Epidermal melanocyte (primary cell): ENCODE measurements around the gene SLC35F3.
"Not testable (repeated sequence)": the region's sequence is repeated elsewhere in the genome, so short reads cannot be mapped to it uniquely, and the experiment has no call there.

Experiments used
- DNase-seq: peaks from one replicate; pipeline ENCODE4 v3.0.0; 2011; ENCODE audit warnings: low spot score; ENCODE audit not compliant: insufficient read length

Gene SLC35F3

DNA sequence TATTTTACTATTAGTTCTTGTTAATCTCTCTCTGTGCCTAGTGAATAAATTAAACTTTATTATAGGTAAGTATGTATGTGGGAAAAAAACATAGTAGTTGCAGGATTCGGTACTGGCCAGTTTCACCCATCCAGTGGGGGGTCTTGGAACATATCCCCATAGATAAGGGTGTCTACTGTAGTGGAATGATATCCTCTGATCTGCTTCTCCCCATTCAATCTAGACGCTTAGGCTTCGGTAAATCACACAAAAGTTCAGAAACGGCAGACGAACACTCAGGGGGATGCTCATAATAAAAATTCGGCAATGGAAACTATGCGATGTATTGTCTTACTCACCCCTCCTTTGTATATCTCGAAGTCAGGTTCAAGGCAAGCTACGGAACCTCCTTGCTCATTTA is 235.9 kb downstream of the SLC35F3 start:
- no peak for DNase-seq

DNA sequence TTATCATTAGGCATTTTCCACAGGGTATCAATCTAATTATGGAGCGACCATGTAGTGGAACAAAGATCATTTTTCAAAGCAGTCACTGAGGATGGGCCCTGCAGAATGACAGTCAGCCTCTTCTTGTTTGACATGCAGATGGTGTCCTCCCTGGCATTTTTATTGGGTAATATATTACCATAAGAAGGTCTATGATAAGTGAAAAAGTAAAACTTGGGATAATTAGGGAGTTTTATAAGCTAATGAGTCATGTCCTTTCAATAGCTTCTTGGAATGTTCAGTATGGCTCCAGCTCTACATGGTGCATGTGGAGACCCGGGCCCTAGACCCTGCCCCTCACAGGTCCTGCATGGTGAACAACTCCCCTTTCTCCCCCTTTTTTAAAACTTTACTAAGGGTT is 236.5 kb downstream of the SLC35F3 start:
- DNase-seq: no peak

DNA sequence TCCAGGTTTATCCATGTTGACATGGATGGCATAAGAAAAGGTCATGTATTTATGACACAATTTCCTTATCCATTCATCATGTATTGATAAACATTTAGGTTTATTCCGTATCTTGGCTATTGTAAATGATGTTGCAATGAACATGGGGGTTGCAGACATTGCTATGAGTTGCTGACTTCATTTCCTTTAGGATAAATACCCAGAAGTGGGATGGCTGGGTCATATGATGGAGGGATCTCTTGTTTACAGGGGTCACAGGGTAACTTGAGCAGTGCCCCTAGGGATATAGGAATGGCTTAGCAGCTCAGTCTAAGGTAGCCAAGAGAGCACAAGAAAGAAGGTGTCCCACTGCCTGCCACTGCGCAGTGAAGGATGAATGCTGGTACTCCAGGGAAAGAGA is 239.2 kb downstream of the SLC35F3 start:
- DNase-seq: no peak

GRCh38 chr1:234144901-234145300 is 240.4 kb downstream of the SLC35F3 start:
- DNase-seq: no peak

DNA sequence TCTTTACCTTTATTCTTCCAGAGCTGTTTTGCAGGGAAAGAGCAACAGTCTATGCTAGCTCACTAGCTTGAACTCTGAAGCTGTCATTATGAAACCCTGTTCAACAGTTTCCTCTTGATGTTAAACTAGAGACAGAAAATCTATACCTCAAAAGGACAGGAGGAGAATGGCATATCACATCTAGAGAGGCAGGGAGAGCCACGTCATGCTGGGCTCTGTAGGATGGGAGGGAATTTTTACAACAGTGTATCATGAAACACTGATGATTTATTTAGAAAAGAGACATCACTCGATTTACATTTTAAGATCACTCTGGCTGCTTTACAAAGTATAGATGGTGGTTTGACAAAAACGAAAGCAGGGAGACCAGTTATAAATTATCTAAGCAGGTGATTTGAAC is 243.9 kb downstream of the SLC35F3 start:
- DNase-seq: no peak

DNA sequence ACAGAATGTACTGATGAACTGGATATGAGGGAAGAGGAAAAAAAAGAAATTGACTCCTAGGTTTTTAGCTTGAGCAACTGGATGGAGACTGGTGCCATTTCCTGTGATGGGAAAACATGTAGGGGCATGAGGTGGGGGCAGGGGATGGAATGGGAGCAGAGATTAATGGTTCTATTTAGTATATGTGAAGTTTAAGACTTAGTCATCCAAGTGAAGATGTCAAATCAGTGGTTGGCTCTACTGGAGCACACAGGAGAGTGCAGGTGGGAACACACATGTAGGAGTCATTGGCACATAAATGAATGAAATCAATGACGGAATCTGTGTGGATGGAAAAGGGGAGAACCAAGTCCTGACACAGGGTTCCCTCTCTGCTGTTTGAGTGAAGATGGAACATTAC is 244.3 kb downstream of the SLC35F3 start:
- DNase-seq: no peak

DNA sequence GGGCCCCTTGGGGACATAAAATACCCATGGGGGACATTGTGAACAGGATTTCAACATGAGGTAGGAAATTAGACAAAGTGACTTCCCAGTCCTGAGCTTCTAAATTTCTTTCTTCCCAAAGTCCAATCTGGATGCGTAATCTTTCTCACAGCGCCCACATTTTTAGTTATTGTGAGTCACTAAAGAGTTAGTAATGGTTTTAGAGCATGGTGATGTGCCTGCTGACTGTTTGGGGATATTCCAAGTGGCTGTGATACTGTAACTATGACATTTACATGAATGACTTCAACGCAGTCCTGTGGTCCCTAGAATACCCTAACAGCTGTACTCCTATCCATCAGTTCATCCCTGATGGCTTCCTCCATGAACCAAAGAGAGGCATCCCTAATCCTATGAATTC is 244.7 kb downstream of the SLC35F3 start:
- no peak for DNase-seq

DNA sequence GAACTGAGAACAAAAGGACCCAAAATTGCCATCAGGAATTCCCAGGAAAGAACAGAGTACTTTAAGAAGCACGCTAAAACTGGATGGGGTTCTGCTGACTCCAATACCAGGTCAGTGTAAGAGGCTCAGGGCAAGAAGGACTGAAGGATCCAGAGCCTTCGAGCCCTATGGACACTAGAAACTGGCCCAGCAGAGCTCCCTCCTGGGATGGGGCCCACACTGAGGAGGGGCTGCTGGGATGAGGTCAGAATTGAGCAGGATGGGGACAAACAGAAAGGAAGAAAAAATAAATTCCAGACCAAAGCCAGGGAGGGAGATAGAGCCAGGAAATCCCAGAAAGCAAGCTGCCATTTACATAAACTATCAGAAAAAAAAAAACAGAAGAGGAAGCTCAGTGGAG is 246.4 kb downstream of the SLC35F3 start:
- no peak for DNase-seq

DNA sequence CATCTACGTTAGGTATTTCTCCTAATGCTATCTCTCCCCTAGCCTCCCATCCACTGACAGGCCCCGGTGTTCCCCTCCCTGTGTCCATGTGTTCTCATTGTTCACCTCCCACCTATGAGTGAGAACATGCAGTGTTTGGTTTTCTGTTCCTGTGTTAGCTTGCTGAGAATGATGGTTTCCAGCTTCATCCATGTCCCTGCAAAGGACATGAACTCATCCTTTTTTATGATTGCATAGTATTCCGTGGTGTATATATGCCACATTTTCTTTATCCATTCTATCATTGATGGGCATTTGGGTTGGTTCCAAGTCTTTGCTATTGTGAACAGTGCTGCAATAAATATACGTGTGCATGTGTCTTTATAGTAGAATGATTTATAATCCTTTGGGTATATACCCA is 247.9 kb downstream of the SLC35F3 start:
- DNase-seq: not testable (repeated sequence)

GRCh38 chr1:234154320-234155251 is 250.1 kb downstream of the SLC35F3 start:
- DNase-seq: no peak

DNA sequence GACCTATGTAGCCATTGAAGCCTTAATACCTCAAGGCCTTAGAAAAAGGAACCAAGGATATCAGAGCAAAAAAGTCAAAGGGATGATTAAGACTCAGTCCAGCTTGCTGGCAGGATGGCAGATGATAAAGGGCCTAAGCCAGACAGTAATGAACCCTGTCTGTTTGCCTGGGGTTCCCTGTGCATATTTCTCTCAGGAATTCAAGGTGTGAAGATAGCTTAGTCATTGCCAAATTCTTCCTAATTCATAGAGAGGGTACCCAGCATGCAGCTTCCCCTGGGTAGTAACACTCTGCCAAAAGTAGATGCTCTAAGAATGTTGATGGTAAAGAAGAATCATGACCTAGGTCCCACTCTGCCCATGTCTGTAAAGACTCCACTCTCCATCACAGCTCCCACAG is 258.2 kb downstream of the SLC35F3 start:
- DNase-seq: no peak

- DNase-seq: no peak
Observed at GRCh38 chr1:234163267-234163919, 258.9 kb downstream of the SLC35F3 start.

- no peak for DNase-seq
Observed at GRCh38 chr1:234164098-234164709, 259.7 kb downstream of the SLC35F3 start.

DNA sequence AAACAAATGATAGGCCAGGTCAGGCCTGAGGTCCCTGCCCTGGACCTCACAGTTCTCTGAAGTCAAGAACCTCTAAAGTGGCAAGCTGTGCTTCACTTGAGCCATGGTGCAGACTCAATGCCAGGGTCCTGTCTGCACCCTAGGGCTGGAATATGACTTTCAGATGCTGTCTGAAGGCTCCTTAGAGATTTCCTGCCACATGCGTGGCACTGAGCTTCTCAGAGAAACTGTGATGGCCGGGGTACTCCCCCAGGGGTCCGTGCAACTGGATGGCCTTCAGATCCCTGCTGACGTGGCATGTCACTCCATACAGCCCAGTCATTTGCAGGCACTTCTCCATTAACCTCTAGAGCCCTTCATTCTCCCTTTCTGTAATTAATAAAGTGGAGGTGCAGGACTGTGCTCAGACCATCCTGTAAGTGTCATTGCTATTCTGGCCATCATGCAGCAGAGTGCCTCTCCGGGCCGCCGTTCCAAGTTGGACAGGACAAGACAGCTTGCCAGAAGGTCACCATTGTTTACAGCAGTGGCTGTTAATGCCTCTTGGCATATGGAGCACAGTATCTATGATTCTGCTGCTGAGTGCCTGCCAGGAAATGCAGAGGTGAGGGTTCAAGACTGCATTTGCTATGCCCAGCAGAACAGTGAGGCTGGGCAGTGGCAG is 263.7 kb downstream of the SLC35F3 start:
- no peak for DNase-seq

- DNase-seq: no peak
Observed at GRCh38 chr1:234169161-234169849, 264.8 kb downstream of the SLC35F3 start.

DNA sequence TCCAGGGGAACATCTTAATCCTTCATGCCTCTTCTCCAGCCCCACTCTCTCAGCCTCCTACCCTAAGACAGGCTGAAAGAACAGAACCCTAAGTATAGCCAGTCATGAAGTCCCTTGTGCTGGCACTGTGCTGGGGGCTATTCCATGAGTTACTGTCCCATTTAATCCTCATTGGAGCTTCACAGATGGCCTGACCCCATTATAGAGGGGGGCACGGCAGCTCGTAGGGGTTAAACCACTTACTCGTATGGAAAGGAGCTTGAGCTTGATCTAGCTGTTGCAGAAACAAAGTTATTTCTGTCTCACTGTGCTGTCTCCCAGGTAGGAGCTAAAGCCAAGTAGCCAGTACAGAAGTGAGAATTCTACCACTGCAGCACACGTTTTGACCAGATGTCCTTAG is 265.6 kb downstream of the SLC35F3 start:
- DNase-seq: no peak

GRCh38 chr1:234170622-234171021 is 266.1 kb downstream of the SLC35F3 start:
- DNase-seq: no peak

- DNase-seq: no peak
Observed at GRCh38 chr1:234173968-234174367, 269.5 kb downstream of the SLC35F3 start.

DNA sequence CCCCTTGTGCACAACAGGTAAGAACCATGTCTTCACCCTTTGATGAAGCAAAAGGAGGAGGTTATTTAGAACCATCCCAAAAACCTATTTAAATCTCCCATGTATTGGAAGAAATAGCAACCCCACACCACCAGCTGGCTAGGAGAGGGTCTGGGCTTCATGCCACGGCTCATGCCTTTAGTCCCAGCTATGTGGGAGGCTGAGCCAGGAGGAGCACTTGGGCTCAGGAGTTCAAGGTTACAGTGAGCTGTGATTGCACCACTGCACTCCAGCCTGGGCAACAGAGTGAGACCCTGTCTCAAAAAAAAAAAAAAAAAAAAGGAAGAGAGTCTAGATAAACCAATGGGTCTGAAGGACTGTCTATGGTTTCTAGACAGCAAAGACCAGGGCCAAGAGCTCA is 270.9 kb downstream of the SLC35F3 start:
- DNase-seq: no peak

GRCh38 chr1:234176000-234176399 is 271.5 kb downstream of the SLC35F3 start:
- no peak for DNase-seq

GRCh38 chr1:234176847-234177246 is 272.4 kb downstream of the SLC35F3 start:
- not testable (repeated sequence) for DNase-seq
